KBM-7 (cell line): ENCODE results near the gene ASCC1.
A peak's percentile ranks its signal among the peaks of the same experiment; 100 is the strongest.

Experiments
- DNase-seq: peaks from one replicate; pipeline ENCODE4 v3.0.0-alpha.2; 2015
- in situ Hi-C: fragments of 300-500 bp; cut with MboI; formaldehyde crosslinking; loops from 2 replicates; pipeline ENCODE4 v1.14.3; 2020; ENCODE audit warnings: low sequenced_read_pairs, low pct_unique_long_range_greater_than_20kb, mixed read lengths

The ASCC1 gene

GRCh38 chr10:72092987-72093386 lies 123.1 kb downstream of the ASCC1 start:
- no peak for DNase-seq
- in situ Hi-C loops, result no loop called here

DNA sequence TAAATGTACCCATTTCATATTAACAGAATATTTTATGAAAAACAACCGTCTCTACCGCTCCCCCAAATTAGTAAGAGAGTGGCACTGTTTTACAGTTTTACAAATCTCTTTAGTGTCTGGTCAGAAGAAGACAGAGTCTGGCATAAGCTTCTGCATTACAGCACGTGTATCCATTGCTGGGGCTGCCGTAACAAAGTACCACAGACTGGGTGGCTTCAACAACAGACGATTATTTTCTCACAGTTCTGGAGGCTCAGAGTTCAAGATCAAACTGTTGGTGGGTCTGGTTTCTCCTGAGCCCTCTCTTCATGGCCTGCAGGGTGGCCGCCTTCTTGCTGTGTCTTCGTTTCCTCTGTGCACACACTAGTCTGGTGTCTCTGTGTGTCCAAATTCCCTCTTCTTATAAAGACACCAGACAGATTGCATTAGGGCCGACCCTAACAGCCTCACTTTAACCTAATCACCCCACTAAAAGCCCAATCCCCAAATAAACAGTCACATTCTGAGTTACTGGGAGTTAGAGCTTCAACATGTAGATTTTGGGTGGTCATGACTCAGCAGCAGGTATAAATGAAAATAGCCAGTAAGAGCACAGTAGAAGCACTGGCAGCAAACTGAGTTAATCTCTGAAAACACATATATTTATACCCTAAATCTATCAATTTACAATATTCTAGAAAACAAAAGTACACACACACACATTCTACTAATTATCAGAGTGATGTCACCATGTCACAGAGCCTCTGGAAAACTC lies 123.7 kb downstream of the ASCC1 start:
- no peak for DNase-seq
- in situ Hi-C loops, result no loop called here

DNA sequence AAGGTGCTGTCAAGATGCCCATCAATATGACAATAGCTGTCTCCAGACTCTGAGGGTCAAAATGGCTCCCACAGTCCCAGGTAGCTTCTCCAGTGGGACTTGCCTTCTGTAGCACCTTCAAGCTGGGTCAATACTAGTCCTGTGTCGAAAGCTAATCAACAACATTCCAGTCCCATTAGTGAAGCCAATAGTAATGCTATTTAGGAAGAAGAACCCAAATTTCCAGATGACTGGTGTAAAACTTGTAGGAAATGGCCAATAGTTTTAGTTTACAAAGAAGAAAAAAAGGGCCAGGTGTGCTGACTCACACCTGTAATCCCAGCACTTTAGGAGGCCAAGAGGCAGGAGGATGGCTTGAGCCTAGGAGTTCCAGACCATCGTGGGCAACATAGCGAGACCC lies 125.8 kb downstream of the ASCC1 start:
- DNase-seq, result no peak
- in situ Hi-C loops, result no loop called here

DNA sequence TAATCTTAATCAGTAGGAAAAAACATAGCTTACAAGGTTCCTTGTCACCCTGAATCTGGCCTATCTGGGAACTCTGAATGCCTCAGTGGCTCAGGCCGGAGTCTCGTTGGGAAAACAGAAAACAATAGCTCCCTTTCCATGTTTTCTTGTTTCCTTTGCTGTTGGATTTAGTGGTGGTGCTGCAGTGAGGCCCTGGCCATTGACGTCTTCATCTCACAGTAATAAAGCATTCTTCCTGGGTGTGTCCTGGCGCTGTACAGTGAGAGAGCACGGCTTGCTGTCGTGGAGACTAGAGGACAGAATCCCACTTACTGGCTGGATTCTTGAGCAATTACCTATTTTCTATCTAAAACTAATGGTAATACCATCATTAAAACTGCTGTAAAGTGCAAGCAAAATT lies 126.5 kb downstream of the ASCC1 start:
- DNase-seq, result no peak
- in situ Hi-C loops, result no loop called here

GRCh38 chr10:72088889-72089575 lies 127.0 kb downstream of the ASCC1 start:
- in situ Hi-C loops, result no loop called here
- DNase-seq, result peak; percentile 65

GRCh38 chr10:72087969-72088888 lies 127.8 kb downstream of the ASCC1 start, which contains the start of gene SPOCK2:
Gene SPOCK2 (minus strand): TSS chr10:72088551. CDS start chr10:72088328, 223 bp downstream.
- in situ Hi-C loops, result no loop called here
- no peak for DNase-seq

GRCh38 chr10:72087392-72087968 lies 128.6 kb downstream of the ASCC1 start:
- DNase-seq, result peak; percentile 28
- in situ Hi-C loops, result no loop called here

DNA sequence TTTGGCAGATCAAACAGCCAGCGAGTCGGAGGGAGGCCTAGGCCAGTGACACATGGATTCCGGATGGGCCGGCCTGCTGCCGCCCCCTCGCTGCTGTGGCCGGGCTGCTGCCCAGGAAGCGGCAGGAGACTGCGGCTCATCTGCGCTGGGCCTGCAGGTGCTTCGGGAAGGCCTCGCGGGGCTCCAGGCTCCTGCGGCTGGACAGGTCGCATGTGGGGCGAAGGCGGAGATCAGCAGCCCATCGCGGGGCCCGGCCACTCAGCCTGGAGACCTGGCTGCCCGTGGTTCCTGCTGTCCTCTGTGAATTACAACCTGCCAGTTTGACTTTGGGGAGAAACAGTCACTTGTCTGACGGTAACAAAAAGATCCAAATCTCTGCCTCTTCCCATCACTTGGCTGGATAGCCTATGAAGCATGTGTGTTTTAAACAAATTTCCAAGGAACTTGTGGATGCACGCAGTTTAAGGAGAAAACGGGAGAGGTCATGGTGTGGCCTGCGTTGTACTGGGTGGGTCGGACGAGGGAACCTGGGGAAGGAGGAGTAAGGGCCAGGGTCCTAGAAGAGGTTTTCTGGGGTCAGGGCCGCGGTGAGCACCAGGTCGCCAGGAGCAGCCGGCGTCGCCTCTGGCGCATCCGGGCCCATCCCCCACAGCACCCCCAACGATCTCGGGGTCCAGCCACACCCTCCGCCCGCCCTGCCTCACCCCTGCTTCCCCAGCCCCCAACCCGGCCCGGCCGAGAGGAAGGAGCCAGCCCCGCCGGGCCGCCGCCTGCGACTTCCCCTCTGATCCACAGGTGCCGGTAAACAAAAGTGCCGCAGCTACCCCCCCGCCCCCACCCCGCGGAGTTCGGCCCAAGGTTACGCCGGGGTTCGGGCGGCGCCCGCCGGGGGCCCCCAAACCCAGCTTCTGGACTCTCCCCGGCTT lies 129.3 kb downstream of the ASCC1 start:
- in situ Hi-C loops, result no loop called here
- peak; percentile 26 for DNase-seq

DNA sequence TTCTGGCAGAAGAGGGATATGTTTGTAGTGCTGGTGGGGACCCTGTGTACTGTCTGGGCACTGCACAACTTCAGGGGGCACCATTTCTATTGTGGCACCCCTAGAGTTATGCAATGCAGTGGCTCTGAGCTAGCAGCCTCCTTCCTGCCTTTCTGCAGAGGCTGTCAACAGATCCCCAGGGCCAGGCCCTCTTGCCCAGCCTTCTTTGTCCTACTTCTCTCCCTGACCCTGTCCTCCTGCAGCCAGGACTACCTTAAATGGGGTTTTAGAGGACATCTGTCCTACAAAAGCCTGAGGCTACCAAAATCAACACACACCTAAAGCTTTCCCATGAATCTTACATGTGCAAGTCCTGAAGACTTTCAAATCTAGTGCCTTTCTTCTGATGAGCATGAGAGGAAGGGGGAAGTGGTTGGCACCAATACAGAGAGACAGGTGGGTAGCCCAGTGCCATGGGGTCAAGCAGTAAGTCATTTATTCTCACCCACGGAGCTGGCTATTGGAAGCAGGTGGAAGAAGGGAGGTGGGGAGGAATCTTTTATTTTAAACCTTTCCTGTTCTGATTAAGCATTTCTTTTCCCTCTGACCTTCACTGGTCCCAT lies 130.1 kb downstream of the ASCC1 start:
- in situ Hi-C loops, result no loop called here
- no peak for DNase-seq

GRCh38 chr10:72085166-72085565 lies 130.9 kb downstream of the ASCC1 start:
- in situ Hi-C loops, result no loop called here
- no peak for DNase-seq

GRCh38 chr10:72083790-72084459 lies 132.2 kb downstream of the ASCC1 start:
- no peak for DNase-seq
- in situ Hi-C loops, result no loop called here

GRCh38 chr10:72082856-72083789 lies 133.0 kb downstream of the ASCC1 start:
- in situ Hi-C loops, result no loop called here
- DNase-seq, result no peak

DNA sequence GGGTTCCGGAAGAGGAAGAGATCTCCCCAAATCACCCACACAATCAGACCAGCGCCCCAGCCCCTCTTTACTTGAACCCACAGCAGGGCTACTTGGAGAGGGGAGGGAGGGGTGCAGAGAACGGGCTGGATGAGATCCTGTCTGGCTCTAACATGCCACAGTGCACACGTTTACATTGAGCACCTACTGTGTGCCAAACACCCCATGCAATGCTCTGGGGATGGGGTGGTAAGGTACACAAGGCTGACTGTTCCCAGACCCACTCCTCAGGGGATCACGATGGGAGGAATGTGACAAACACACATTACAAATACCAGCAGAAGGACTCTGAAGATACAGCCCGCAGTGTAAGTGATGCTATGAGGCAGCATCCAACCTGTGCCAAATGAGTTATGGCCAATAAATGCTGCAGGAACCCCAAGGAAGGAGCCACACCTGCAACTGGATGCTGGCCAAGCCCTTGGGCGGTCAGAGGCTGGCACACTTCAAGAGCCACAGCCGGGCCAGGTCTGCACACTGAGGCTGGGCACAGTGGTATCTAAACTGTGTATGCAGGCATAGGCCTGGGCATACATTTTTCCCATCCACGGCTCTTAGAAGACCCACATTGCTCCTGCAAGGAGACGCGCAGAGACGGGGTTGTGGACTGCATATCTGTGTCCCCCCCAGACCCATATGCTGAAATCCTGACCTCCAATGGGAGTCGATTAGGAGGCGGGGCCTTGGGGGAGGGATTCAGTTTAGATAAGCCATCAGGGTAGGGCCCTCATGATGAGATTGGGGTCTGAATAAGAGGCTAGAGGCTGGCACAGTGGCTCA lies 134.1 kb downstream of the ASCC1 start:
- in situ Hi-C loops, result no loop called here
- no peak for DNase-seq

GRCh38 chr10:72081210-72081609 lies 134.9 kb downstream of the ASCC1 start:
- in situ Hi-C loops, result no loop called here

DNA sequence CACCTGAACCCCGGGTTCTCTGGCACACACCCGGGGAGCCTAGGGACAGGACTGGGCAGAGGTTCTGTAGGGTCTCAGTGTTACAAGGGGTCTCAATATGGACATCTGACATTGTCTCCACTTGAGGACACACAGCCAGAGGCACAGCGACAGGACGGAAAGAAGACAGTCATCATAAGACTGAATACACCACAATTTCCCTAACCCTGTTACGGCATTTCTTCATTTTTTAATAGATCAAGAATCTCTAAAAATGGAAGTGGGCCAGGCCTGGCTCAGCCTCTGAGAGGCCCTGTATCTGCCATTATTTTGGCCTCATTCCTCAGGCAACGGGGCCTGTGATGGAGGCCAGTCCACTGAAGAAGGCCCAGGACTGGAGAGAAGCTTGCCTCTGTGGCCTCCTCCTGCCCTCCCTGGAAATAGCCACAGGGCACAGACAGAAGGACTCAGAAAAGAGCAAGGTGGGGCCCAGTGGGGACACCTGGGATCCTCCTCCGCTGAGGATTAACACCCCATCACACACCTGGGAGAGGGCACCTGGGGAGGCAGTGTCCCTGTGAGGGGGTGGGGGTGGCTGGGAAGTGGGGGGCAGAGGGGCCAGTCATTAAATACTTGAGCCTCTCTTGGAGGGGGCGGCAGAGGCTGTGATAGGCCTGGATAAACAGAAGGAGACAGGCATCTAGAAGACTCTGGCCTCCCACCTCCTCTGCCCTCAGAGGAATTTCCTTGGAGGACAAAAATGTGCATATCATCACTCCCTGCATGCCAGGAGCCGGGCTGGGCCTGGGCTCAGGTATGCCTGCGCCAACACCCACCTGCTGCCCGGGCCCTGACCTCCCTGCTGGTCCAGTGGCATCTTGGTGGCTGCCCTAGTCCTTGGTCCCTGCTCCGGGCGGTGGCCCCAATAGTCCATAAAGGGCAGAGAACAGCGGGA lies 135.8 kb downstream of the ASCC1 start:
- in situ Hi-C loops, result no loop called here
- no peak for DNase-seq

More at GRCh38 chr10:72081210-72081609, 134.9 kb downstream of the ASCC1 start:
- DNase-seq, result no peak
